Right renal pelvis (tissue), 4 donors: ENCODE measurements around the gene AKAP8. TPM values are rescaled to one million over a fixed set of nuclear protein-coding genes. Genes with fewer than 3 reads are reported as not detected.
"Not testable (repeated sequence)": the region's sequence is repeated elsewhere in the genome, so short reads cannot be mapped to it uniquely, and the experiment has no call there.

Source experiments
- DNase-seq, 4 donors: peaks; one replicate each; pipeline ENCODE4 v3.0.0-alpha.2; 2013; ENCODE audit warnings: low read depth in 4 of 4, low spot score in 3 of 4, missing footprints in 1 of 4
- polyA plus RNA-seq, 4 donors: library from polyadenylated mRNA; unstranded; fragments of 120-200 nt; gene quantifications; one replicate each; pipeline ENCODE4 v1.2.1, GENCODE V29; 2013; ENCODE audit not compliant: insufficient read length in 4 of 4

AKAP8 gene
- polyA plus RNA-seq, 4 donors, result 25.5 to 30.5 (median 28.7) TPM

DNA sequence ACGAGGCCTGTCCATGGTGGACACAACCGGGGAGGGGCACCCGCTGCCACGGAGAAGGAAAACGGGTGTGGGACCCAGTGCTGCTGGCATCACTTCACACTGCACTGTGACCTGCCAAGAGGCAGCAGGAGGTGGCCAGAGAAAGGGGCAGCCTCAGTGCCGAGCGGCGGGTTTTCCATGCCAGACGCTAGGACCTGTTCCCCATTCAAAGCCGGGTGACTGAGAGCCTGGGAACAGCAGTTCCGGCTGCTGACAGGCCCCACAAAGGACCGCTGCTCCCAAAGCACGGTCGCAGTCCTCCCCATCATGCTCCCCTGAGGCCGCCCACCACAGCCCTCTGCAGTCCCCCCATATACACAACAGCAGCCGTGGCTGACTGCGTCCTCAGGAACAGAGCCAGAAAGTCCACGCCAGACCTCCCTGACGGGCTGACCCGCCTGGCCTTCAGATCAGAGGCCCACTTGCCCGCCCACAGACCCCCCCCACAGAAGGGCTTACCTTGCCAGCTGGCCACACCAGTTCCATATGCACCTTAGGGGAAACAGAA lies 5.4 kb downstream of the AKAP8 start:
- DNase-seq, result no peak

DNA sequence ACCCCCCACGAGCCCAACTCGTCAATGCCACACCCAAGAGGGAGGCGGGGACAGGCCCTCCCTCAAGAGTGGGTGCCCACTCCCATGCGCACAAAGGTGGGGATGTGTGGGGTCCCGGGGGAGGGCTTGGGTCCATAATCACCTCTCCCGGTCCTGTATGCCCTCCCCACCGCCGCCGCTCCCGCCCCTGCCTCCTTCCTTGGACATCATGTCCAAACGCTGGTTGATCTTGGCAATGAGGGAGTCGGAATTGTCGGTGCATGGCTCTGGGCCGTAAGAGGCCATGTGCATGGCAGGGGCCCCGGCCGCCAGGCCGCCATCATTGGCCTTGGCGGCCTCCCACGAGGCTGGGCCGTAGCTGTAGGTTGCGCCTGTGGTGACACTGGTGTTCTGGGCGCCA lies 5.9 kb downstream of the AKAP8 start:
- DNase-seq, result no peak

DNA sequence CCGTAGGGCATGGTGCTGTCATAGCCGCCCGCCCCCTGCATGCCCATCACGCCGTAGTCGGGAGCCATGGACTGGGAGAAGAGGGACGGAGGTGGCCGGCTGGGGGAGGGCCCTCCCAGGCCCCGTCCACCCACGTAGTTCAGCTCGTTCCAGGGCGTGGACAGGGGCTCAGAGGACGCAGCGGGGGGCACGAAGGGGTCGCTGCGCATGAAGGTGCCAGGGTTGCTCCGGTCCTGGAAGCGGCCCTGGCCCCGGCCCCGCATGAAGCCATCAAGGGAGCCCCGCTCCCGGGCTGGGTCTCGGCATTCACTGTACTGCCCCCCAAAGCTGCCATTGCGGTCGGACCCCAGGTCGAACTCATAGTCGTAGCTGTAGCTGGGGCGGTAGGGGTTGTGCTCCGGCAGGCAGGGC lies 6.7 kb downstream of the AKAP8 start:
- no peak for DNase-seq

GRCh38 chr19:15372470-15372869 lies 7.1 kb downstream of the AKAP8 start:
- no peak for DNase-seq

GRCh38 chr19:15371786-15372380 lies 7.7 kb downstream of the AKAP8 start:
- no peak for DNase-seq

- no peak for DNase-seq
Measured at GRCh38 chr19:15371119-15371518, 8.5 kb downstream of the AKAP8 start.

DNA sequence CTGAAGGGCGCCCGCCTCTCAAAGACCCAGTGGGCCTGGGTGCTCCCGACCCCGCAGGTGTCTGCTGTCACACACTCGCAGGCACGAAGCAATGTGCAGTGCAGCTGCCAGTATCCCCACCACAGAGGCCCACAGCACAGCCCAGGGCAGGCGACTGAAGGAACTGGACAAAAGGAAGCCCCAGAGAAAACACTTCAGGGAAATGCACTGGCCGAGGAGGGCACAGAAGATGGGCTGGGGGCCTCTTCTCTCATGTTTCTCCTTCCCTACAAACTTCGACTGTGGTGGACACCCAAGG lies 10.0 kb downstream of the AKAP8 start:
- DNase-seq, result no peak

DNA sequence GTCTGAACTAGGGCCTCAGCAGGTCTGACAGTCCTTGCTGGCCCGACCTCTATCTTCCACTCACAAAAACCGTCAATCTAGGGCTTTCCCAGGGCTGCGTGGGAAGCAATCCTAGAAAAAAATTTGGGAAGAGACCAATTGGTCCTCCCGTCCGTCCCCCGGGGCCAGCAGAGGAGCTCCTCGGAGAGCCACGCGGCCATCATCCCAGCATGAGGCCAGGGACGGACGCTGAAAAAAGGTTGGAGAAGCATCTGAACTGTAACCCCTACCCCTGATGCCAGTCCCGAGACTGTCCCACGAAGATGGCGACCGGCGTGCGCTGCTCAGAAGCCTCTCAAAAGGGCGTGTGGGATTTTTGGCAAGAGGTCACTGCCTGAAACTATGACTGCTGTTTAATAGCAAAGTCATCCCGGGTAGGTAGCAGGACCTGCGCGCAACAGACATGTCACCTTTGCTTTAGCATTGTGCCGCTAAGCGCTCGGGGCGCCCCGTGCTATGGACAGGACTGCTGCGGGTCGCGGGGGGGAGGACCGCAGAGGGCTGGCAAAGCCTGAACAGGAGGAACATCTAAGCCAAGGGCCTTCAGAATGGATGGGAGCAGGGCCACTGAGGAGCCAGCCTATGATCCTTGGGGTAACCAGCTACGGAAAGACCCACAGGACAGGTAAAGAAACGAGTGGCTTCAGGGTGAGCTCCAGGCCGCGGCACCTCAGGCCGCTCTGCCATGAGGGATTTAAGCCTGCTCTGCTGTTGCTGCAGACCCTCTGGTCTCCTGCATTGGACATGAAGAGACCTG lies 10.6 kb downstream of the AKAP8 start:
- DNase-seq, result no peak

GRCh38 chr19:15368051-15368632 lies 11.4 kb downstream of the AKAP8 start:
- DNase-seq, result no peak

GRCh38 chr19:15367439-15367838 lies 12.1 kb downstream of the AKAP8 start:
- DNase-seq, result no peak

- DNase-seq, result no peak
Measured at GRCh38 chr19:15365264-15365663, 14.3 kb downstream of the AKAP8 start.

GRCh38 chr19:15363791-15364190 lies 15.8 kb downstream of the AKAP8 start:
- DNase-seq, result not testable (repeated sequence)

- DNase-seq, result not testable (repeated sequence)
Measured at GRCh38 chr19:15363048-15363447, 16.5 kb downstream of the AKAP8 start.

DNA sequence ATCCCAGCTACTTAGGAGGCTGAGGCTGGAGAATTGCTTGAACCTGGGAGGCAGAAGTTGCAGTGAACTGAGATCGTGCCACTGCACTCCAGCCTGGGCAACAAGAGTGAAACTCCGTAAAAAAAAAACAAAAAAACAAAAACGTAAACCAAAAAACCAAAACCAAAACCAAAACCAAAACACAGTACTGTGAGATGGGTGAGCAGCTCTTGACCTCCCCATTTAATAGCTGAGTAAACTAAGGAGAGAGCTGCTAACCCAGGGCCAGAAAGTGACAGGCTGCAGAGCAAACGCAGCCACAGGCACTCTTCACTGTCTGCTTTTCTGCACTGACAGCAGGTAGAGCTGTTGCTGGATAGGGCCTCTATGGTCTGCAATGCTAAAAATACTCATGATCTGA lies 19.6 kb downstream of the AKAP8 start:
- not testable (repeated sequence) for DNase-seq

DNA sequence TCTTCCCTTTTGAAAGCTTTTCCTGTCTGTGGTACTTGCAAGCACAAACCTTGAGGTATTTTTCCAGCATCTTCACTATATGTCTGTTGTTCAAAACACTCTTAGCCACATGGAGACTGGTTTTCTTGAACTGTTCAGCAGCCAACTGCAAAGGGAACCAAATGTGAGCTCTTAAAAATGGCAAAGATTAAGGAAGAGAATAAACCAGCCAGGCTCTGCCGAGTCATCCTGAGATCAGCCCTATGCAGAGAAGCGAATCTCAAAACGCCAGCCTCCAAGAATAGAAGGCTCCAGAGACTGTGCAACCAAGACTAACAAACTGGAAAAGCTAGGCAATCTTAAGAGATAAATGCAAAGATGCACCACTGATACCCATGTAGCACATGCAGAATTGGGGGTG lies 20.7 kb downstream of the AKAP8 start:
- no peak for DNase-seq

DNA sequence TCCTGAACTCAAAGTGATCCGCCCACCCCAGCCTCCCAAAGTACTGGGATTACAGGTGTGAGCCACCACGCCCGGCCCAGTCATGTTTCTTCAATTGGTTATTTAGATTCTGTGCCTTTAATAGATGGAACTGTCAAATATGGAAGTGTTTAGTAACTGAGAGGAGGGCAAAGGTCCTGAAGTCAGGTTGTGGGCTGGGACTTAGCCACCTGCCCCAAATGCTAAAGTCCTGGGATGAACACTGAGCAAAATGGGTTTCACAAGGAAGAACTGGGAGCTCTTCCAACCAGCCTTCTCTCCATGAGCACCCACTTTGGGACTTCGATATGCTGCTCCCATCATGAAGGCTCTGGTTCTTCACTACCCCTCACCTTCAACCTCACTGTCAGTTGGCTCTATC lies 21.7 kb downstream of the AKAP8 start:
- no peak for DNase-seq

DNA sequence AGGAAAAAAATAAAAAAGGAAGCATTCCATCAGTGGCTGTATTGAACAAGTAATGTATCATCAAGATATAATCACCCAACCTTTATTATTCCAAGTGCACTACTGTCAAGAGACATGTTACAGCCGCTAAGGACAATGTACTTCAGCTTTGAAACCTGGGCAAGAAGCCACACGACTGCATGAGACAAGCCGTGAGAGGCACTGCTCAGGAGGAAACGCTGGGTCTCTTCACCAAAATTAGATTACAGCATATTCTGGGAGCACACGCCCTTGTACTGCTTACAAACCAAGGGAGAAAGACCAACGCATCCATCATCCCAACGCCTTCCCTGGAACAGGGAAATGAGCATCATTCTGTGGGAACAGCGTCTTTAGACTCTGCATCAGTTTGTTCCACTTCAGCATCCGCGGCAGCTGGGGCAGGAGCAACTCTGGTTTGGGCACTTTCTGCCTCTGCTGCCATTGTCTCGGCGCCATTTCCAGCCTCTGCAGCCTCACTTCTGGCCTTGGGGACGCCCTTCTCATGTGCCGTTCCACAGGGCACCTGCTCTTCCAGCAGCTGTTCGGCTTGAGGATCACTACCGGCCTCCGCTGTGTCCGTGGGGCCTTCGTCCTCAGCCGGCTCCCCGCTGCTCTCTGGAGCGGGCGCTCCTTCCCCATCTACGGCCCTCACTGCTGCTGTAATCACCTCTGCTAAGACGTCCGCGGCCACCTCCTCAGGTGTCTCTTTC lies 24.9 kb downstream of the AKAP8 start:
- no peak for DNase-seq

GRCh38 chr19:15353908-15354307 lies 25.7 kb downstream of the AKAP8 start:
- no peak for DNase-seq

DNA sequence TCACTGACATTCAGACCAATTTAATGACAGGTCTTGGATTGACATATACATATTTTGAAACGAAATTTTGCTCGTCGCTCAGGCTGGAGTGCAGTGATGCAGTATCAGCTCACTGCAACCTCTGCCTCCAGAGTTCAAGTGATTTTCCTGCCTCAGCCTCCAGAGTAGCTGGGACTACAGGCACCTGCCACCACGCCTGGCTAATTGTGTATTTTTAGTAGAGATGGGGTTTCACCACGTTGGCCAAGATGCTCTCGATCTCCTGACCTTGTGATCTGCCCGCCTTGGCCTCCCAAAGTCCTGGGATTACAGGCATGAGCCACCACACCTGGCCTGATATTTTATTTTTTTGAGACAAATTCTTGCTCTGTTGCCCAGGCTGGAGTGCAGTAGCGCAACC lies 27.1 kb downstream of the AKAP8 start:
- DNase-seq, result not testable (repeated sequence)

DNA sequence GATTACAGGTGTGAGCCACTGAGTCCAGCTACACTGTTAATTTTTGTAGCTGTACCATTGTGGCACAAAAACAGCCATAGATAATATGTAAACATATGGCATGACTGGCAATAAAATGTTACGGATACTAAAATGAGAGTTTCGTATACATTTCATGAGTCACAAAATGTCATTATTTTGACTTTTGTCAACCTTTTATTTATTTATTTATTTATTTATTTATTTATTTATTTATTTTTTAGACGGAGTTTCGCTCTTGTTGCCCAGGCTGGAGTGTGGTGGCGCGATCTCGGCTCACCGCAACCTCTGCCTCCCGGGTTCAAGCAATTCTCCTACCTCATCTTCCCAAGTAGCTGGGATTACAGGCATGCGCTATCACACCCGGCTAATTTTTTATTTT lies 38.3 kb downstream of the AKAP8 start:
- not testable (repeated sequence) for DNase-seq

DNA sequence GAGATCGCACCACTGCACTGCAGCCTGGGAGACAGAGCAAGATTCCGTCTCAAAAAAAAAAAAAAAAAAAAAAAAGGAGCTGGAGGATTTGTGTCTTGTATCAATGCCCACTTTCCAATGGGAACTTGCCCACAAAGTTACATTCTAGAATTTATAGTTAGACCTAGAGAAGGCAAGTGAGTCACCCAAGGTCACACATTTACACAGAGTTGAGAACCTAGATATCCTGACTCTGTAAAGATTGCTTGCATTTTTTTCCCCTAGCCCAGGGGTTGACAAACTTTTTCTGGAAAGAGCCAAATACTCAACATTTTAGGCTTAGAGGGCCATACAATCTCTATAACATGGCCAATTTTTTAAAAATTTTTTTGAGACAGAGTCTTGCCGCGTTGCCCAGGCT lies 39.5 kb downstream of the AKAP8 start:
- DNase-seq, result no peak
